Head of caudate nucleus (tissue), 42 donors: ENCODE measurements around the gene GATA5.
A peak's percentile ranks its signal among the peaks of the same experiment; 100 is the strongest.

ENCODE experiments used
- DNase-seq, 42 donors: peaks; one replicate each; pipeline versions ENCODE4 v3.0.0 to v3.0.0-alpha.2; 2020 to 2021; ENCODE audit warnings: mixed read lengths in 7 of 42
- intact Hi-C: fragments of 100-400 bp; cut with DNase I; formaldehyde crosslinking; loops from one replicate; pipeline ENCODE4 v1.15.0; 2022

The GATA5 gene

DNA sequence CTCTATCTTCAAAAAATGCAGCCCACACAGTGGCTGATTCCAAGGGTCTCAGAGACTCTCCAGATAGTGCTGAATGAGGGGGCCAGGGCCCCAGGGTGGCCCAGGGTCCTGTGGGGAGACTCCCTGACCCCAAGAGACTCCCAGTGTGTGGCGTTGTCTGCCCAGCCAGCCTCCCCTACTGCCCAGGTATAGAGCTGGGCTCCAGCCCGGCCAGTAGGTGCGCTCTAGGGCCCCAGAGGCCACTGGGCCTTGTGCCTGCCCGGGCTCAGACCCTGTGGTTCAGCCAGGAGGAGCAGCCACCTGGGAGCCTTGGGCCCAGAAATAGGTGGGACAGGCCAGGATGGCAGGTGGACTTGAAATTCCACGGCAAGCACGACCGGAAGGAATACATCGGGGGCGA is 30.3 kb upstream of the GATA5 start:
- intact Hi-C loops: loop anchor here (10.0 kb wide), 2 partner anchors 109 to 279 kb away; no protein-coding TSS in a partner anchor

GRCh38 chr20:62505337-62506045 is 29.7 kb upstream of the GATA5 start:
- intact Hi-C loops: loop anchor here (10.0 kb wide), 2 partner anchors 109 to 279 kb away; no protein-coding TSS in a partner anchor
- DNase-seq: no peak

More for the DNA sequence above, 30.3 kb upstream of the GATA5 start:
- no peak for DNase-seq

DNA sequence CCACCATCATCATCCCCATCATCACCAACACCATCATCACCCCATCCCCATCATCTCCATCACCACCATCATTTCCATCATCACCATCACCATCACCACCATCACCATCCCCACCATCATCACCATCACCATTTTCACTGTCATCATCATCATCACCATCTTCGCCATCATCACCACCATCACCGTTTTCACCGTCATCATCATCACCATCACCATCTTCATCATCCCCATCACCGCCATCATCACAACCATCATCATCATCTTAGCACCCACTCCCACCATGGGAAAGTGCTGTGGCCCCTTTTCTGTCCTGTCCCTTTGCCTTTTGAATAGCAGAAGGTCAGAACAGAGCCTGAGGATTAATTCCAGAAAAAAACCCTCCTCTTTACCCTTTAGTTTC is 28.5 kb upstream of the GATA5 start:
- intact Hi-C loops: loop anchor here (10.0 kb wide), 2 partner anchors 110 to 280 kb away; no protein-coding TSS in a partner anchor

GRCh38 chr20:62503401-62504178 is 27.8 kb upstream of the GATA5 start:
- intact Hi-C loops: loop anchor here (10.0 kb wide), 2 partner anchors 111 to 281 kb away; no protein-coding TSS in a partner anchor
- no peak for DNase-seq

More for the DNA sequence above, 28.5 kb upstream of the GATA5 start:
- DNase-seq: no peak

DNA sequence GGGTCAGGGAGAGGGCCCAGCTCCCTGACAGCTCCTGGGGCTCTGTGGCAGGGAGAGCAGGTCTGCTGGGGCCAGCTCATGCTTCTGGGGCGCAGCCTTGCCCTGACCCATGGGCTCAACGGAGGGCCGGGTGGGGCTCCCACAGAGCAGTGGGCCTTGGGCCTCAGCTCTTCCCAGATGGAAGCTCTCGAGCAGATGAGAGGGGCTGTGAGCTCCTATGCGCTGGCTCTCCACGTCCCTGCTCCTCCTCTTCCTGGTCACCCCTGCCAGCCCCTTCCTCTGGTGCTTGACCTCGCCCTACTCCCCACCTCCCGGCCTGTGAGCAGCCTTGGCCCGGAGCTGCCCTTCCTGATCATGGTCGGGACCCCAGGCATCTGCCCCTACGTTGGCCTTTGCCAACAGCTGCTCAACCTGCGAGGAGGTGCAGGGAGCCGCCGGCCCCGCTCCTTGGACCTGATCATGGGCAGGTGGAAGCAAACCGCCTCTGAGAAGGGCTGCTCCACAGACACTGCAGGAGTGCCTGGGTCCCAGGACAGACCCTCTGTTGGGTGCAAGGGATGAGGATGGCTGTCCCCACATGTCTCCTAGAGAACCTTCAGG is 26.8 kb upstream of the GATA5 start:
- intact Hi-C loops: loop anchor here (10.0 kb wide), 2 partner anchors 112 to 282 kb away; no protein-coding TSS in a partner anchor
- DNase-seq: no peak

DNA sequence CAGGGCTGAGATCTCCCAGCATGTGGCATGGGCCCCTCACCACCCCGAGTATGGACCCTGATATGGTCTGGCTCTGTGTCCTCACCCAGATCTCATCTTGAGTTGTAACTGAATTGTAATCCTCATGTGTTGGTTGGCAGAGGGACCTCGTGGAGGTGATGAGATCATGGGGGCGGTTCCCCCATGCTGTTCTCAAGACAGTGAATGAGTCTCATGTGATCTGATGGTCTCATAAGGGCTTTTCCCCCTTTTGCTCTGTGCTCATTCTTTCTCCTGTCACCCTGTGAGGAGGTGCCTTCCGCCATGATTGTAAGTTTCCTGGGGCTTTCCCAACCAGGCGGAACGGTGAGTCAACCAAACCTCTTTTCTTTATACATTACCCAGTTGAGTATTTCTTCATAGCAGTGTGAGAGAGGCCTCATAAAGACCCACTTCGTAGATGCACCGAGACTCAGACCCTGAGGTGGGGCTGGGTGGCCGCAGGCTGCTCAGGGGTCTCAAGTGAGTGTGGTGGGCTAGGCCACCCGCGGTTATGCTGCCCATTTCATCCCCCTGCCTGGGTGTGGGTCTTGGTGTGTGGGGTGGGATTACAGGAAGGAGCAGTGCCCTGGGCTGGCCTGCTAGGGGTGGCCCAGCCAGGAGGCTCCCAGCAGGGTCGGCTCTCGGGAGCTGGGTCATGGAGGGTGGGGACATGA is 26.2 kb upstream of the GATA5 start:
- intact Hi-C loops: loop anchor here (10.0 kb wide), 2 partner anchors 113 to 283 kb away; no protein-coding TSS in a partner anchor
- no peak for DNase-seq

DNA sequence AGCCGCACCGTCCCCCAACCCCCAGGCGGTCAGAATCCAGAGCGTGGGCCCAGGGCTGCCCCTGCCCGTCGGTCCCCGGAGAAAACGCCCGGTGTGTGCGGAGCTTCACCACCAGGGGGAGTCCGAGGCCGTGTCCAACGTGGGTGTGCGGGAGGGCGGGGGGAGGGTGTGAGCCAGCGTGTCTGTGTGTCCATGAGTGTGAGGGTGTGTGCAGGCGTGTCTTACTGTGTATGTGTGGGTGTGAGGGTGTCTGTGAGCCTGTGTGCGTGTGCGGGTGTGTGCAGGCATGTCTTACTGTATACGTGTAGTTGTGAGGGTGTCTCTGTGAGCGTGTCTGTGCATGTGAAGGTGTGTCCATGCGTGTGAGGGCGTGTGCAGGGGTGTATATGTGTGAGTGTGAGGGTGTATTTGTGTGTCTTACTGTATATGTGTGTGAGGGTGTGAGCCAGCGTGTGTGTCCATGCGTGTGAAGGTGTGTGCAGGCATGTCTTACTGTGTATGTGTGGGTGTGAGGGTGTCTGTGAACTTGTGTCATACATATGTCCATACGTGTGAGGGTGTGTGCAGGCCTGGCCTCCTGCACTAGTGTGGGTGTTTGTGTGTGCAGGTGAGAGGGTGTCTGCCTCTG is 24.6 kb upstream of the GATA5 start:
- intact Hi-C loops: loop anchor here (10.0 kb wide), 2 partner anchors 114 to 284 kb away; no protein-coding TSS in a partner anchor

DNA sequence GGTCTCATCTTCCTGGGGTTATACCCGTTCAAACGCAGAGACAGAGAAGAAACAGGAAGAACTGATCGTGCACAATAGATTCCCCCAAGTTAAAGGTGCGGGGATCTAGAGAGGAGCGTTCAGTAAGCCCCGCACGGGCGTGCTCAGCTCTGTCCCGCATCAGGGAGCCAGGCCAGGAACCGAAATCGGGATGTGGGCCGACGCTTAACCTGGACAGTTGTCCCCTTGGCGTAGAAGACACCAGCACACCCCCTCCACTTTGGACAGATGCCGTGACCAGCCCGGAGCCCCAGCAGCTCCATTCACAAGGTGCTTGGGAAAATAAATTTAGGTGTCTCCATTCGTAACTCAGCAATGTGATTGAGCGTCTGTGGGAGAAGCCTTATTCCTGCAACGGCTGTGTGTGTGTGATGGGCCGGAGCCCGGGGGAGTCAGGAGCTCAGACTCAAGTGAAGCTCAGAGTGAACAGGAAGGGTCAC is 24.0 kb upstream of the GATA5 start:
- no peak for DNase-seq
- intact Hi-C loops: loop anchor here (10.0 kb wide), 2 partner anchors 115 to 285 kb away; no protein-coding TSS in a partner anchor

More for the DNA sequence above, 24.6 kb upstream of the GATA5 start:
- DNase-seq: peak; percentile 43 to 89 (median 75)

- intact Hi-C loops: no loop called here
- no peak for DNase-seq
Observed at GRCh38 chr20:62498874-62499273, 23.1 kb upstream of the GATA5 start.

GRCh38 chr20:62496568-62497218 is 20.9 kb upstream of the GATA5 start:
- peak in 1 of 42 donors; percentile 33 for DNase-seq
- intact Hi-C loops: no loop called here

- DNase-seq: no peak
- intact Hi-C loops: no loop called here
Observed at GRCh38 chr20:62495749-62496567, 20.2 kb upstream of the GATA5 start.

DNA sequence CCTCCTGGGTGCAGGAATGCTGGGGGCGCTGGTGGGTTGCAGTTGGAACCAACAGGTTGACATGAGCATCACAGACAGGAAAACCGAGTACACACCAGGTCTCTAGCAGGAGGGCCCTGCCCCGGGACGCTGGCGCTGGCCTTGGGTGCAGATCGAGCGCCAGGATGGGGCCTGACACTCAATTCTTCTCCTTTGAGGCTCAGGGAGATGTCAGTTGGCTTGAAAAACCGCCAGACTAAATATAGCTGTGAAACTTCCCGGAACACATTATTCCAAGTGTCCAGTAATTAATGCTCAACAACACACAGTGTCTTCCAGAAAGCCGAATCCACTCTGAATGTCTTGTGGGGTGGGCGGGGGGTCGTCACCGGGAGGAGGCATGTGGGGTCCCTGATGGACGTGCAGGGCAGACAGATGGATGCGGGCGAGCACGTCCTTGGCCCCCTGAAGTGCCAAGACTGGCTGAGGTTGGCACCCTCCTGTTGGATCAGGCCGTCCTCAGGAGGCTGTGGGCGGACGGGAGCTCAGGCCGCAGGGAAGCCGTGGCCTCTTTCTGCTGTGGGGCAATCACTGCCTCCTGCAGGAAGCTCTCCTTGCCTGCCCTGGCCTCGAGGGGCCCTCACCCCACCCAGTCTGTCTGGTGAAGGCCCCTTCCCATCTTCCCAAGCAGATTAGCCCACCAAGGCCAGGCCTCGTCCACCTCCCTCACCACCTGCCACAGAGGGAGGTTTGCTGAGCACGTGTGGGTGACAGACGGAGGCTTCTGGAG is 19.4 kb upstream of the GATA5 start:
- DNase-seq: no peak
- intact Hi-C loops: no loop called here

GRCh38 chr20:62494537-62494936 is 18.7 kb upstream of the GATA5 start:
- intact Hi-C loops: no loop called here
- no peak for DNase-seq

GRCh38 chr20:62493886-62494285 is 18.1 kb upstream of the GATA5 start:
- DNase-seq: no peak
- intact Hi-C loops: no loop called here

DNA sequence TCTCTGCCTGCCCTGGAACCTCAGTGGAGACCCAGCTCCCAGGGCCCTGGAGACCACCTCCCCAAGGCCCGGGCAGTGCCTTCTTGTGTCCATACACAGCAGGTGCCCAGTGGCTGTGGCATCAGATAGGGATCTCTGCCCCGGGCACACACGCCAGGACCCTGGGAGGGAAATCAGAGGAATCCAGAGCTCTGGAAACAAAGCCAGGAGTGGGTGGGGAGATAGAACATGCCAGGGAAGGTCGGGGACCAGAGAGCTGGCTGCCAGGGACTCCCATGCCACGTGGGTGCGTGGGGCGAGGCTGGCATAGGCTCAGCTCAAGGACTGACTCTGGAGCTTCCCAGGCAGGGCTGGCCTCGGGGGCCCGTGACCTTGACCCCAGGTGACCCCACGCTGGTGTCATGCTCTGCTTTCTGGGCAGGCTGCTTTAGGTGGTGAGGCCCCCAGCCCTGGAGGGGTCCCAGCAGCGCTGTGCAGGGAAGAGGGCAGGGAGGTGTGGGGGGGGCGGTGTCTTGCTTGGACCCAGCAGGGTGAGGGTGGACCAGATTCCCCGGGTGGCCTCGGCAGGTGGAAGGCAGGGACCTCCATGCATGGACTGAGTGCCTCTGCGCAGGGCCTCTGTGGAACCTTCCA is 17.6 kb upstream of the GATA5 start:
- DNase-seq: no peak
- intact Hi-C loops: no loop called here

DNA sequence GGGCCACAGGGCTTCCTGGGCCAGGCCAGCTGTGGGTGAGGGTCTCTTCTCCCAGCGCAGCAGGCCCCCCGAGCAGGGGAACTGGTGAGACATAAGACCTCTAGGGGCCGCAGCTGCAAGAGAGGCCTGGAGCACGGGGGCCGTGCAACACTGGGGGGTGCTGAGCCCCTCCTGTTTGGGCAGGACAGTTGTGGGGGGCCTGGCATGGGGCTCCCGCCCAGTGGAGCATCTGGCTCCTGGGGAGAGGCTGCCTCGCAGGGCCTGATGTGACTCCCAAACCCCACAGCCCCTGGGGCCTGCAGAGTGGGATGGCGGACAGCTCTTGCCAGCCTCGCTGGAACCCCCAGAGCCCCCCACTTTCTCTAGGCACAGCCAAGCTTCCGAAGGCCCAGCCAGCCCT is 16.9 kb upstream of the GATA5 start:
- intact Hi-C loops: no loop called here
- DNase-seq: no peak
